Activated CD8-positive, alpha-beta memory T cell treated with anti-CD3 and anti-CD28 coated beads, Interleukin-2, amount 50 U/mL, for 1 hour (primary cell): Measurements from ENCODE around the gene CROCC2.
"Not testable (repeated sequence)": the region's sequence is repeated elsewhere in the genome, so short reads cannot be mapped to it uniquely, and the experiment has no call there.

Experiments
- DNase-seq: peaks from one replicate; pipeline ENCODE4 v3.0.0-alpha.2; 2020; ENCODE audit errors: extremely low read depth

CROCC2 gene

GRCh38 chr2:240966906-240967680 lies 61.0 kb downstream of the CROCC2 start:
- DNase-seq, result no peak

GRCh38 chr2:240967681-240968621 lies 61.8 kb downstream of the CROCC2 start:
- no peak for DNase-seq

GRCh38 chr2:240968731-240969624 lies 62.8 kb downstream of the CROCC2 start:
- no peak for DNase-seq

- DNase-seq, result no peak
Measured at GRCh38 chr2:240970104-240970503, 64.0 kb downstream of the CROCC2 start.

- no peak for DNase-seq
Measured at GRCh38 chr2:240970816-240971215, 64.7 kb downstream of the CROCC2 start.

- no peak for DNase-seq
Measured at GRCh38 chr2:240972201-240972600, 66.1 kb downstream of the CROCC2 start.

GRCh38 chr2:240972636-240973521 lies 66.7 kb downstream of the CROCC2 start:
- DNase-seq, result no peak

- DNase-seq, result no peak
Measured at GRCh38 chr2:240974771-240975572, 68.8 kb downstream of the CROCC2 start.

- not testable (repeated sequence) for DNase-seq
Measured at GRCh38 chr2:240975903-240976302, 69.8 kb downstream of the CROCC2 start.

GRCh38 chr2:240981280-240981679 lies 75.1 kb downstream of the CROCC2 start:
- no peak for DNase-seq

- DNase-seq, result no peak
Measured at GRCh38 chr2:240981871-240982800, 76.0 kb downstream of the CROCC2 start.

GRCh38 chr2:240982821-240983281 lies 76.7 kb downstream of the CROCC2 start:
- no peak for DNase-seq

GRCh38 chr2:240983361-240983995 lies 77.3 kb downstream of the CROCC2 start:
- DNase-seq, result no peak

GRCh38 chr2:240983996-240984498 lies 77.9 kb downstream of the CROCC2 start:
- no peak for DNase-seq

GRCh38 chr2:240985881-240986786 lies 80.0 kb downstream of the CROCC2 start:
- DNase-seq, result no peak

GRCh38 chr2:240986787-240987411 lies 80.8 kb downstream of the CROCC2 start:
- DNase-seq, result no peak
